Adrenal gland (tissue), 5 donors: Measurements from ENCODE around the gene TSPYL1.

ENCODE experiments used
- POLR2A ChIP-seq, 2 donors: fragments of 450-650 bp; IDR thresholded peaks; one replicate each; pipeline ENCODE4 v1.6.1; 2017; ENCODE audit warnings: antibody characterized with exemption in 2 of 2, mild to moderate bottlenecking in 2 of 2, moderate library complexity in 1 of 2
- TF ChIP-seq, protein P1 (sequence below), 6 experiments: fragments of 450-650 bp in 4 of 6; fragments of 200-600 bp in 2 of 6; sonication (generic) in 1 of 6; IDR thresholded peaks; 1 replicate in 5 of 6; 2 replicates in 1 of 6; pipeline versions ENCODE4 v1.5.1 to v1.8.0; 2016 to 2021; ENCODE audit warnings: antibody characterized with exemption in 6 of 6, mild to moderate bottlenecking in 2 of 6, moderate library complexity in 1 of 6
- donor health status: DM: no; HTN: no; CAD: no.

DNA sequence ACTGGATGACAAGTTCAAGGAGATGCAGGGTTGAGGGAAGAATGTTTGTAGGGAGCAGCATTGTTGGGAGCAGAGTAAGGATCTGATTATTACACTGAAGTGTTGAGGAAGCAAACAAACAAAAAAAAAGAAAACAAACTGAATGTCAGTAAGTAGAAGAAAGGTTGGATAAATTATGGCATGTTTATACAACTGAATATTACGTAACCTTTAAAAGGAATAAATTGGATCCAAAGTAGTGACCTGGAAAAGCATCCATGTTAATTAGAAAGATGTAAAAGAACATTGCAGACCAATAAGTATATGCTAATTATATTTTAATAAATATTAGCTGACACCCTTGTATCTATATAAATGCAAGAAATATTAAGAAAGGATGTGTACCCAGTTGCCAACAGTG is 12.8 kb upstream of the TSPYL1 start:
- TF ChIP-seq, protein P1, sequence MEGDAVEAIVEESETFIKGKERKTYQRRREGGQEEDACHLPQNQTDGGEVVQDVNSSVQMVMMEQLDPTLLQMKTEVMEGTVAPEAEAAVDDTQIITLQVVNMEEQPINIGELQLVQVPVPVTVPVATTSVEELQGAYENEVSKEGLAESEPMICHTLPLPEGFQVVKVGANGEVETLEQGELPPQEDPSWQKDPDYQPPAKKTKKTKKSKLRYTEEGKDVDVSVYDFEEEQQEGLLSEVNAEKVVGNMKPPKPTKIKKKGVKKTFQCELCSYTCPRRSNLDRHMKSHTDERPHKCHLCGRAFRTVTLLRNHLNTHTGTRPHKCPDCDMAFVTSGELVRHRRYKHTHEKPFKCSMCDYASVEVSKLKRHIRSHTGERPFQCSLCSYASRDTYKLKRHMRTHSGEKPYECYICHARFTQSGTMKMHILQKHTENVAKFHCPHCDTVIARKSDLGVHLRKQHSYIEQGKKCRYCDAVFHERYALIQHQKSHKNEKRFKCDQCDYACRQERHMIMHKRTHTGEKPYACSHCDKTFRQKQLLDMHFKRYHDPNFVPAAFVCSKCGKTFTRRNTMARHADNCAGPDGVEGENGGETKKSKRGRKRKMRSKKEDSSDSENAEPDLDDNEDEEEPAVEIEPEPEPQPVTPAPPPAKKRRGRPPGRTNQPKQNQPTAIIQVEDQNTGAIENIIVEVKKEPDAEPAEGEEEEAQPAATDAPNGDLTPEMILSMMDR (IDR thresholded peaks at IDR 0.05), result no peak
- TF ChIP-seq POLR2A (IDR thresholded peaks at IDR 0.05), result no peak
